K562 (cell line): ENCODE results near the gene CORT. TPM values are rescaled to one million over a fixed set of nuclear protein-coding genes. Genes with fewer than 3 reads are reported as not detected.

Experiments used
- CHCHD3 ChIP-seq: fragments of 250-450 bp; sonication (Bioruptor Pico); IDR thresholded peaks from 2 replicates; pipeline ENCODE4 v2.1.2; 2022; ENCODE audit warnings: mild to moderate bottlenecking
- ERF ChIP-seq: fragments of 450-650 bp; formaldehyde crosslinking; IDR thresholded peaks from 2 replicates; pipeline ENCODE4 v1.4.0; 2020; ENCODE audit warnings: mild to moderate bottlenecking, mixed read lengths
- ESRRB ChIP-seq: fragments of 250-450 bp; sonication (Bioruptor Pico); IDR thresholded peaks from 2 replicates; pipeline ENCODE4 v1.5.0; 2020; ENCODE audit warnings: mild to moderate bottlenecking, moderate library complexity, borderline replicate concordance
- GABPB1 ChIP-seq: sonication (generic); formaldehyde crosslinking; IDR thresholded peaks from 2 replicates; pipeline ENCODE4 v1.8.0; 2022; ENCODE audit warnings: mild to moderate bottlenecking, missing genetic modification reagents
- HDGF ChIP-seq: fragments of 450-650 bp; IDR thresholded peaks from 2 replicates; pipeline ENCODE4 v1.6.1; 2016
- HEY1 ChIP-seq: fragments of 250-450 bp; sonication (Bioruptor Pico); IDR thresholded peaks from 2 replicates; pipeline ENCODE4 v1.5.0; 2020; ENCODE audit warnings: mild to moderate bottlenecking, moderate library complexity, borderline replicate concordance
- HOMEZ ChIP-seq: fragments of 250-450 bp; sonication (Bioruptor Pico); IDR thresholded peaks from 2 replicates; pipeline ENCODE4 v1.4.0; 2020; ENCODE audit warnings: mild to moderate bottlenecking, moderate library complexity
- IFI16 ChIP-seq: fragments of 250-450 bp; sonication (Bioruptor Pico); IDR thresholded peaks from 2 replicates; pipeline ENCODE4 v2.1.2; 2022; ENCODE audit warnings: mild to moderate bottlenecking, inconsistent platforms
- IRF2 ChIP-seq: sonication (generic); formaldehyde crosslinking; IDR thresholded peaks from 2 replicates; pipeline ENCODE4 v1.8.1; 2022; ENCODE audit warnings: mild to moderate bottlenecking, missing genetic modification reagents
- MBD1 ChIP-seq: fragments of 250-450 bp; sonication (Bioruptor Pico); IDR thresholded peaks from 2 replicates; pipeline ENCODE4 v1.8.0; 2022; ENCODE audit warnings: inconsistent platforms
- NFXL1 ChIP-seq: fragments of 450-650 bp; formaldehyde crosslinking; IDR thresholded peaks from 2 replicates; pipeline ENCODE4 v1.4.0; 2021; ENCODE audit warnings: mild to moderate bottlenecking
- PML ChIP-seq: IDR thresholded peaks from 2 replicates; pipeline ENCODE4 v1.6.1; 2012; ENCODE audit warnings: low read length, inconsistent platforms
- POLR2A ChIP-seq: fragments of 450-650 bp; conservative IDR thresholded peaks from 2 replicates; pipeline ENCODE4 v1.6.1; 2016
- POLR2AphosphoS2 ChIP-seq: IDR thresholded peaks from 2 replicates; pipeline ENCODE4 v1.6.1; 2012; ENCODE audit warnings: low read length, improper control_type of control experiment
- RBM15 ChIP-seq: fragments of 200-400 bp; formaldehyde crosslinking; IDR thresholded peaks from 2 replicates; pipeline ENCODE4 v1.6.1; 2018; ENCODE audit warnings: mild to moderate bottlenecking, low read length, moderate library complexity; ENCODE audit not compliant: insufficient read depth
- SMARCA5 ChIP-seq: fragments of 450-650 bp; IDR thresholded peaks from 2 replicates; pipeline ENCODE4 v1.6.1; 2016
- SRSF3 ChIP-seq: fragments of 200-400 bp; formaldehyde crosslinking; IDR thresholded peaks from 2 replicates; pipeline ENCODE4 v1.6.1; 2016; ENCODE audit warnings: mild to moderate bottlenecking, low read length, moderate library complexity; ENCODE audit not compliant: insufficient read depth
- TCF3 ChIP-seq: sonication (generic); formaldehyde crosslinking; IDR thresholded peaks from 2 replicates; pipeline ENCODE4 v1.4.0; 2020; ENCODE audit warnings: mild to moderate bottlenecking, missing genetic modification reagents
- ZBTB9 ChIP-seq: fragments of 450-650 bp; formaldehyde crosslinking; IDR thresholded peaks from 2 replicates; pipeline ENCODE4 v1.4.0; 2020; ENCODE audit warnings: mild to moderate bottlenecking, moderate library complexity
- ZFPM2 ChIP-seq: fragments of 250-450 bp; sonication (Bioruptor Pico); IDR thresholded peaks from 2 replicates; pipeline ENCODE4 v1.5.1; 2022; ENCODE audit warnings: mild to moderate bottlenecking
- ZNF354B ChIP-seq: fragments of 250-450 bp; sonication (Bioruptor Pico); IDR thresholded peaks from 2 replicates; pipeline ENCODE4 v1.4.0; 2020
- ZNF395 ChIP-seq: fragments of 200-800 bp; sonication (Bioruptor generic); IDR thresholded peaks from 2 replicates; pipeline ENCODE4 v1.6.1; 2017; ENCODE audit warnings: missing genetic modification characterization, missing compliant biosample characterization
- ZNF707 ChIP-seq: fragments of 250-450 bp; sonication (Bioruptor Pico); conservative IDR thresholded peaks from 2 replicates; pipeline ENCODE4 v1.8.0; 2022; ENCODE audit warnings: inconsistent platforms, mild to moderate bottlenecking, moderate library complexity
- ZNF717 ChIP-seq: fragments of 250-450 bp; sonication (Bioruptor Pico); IDR thresholded peaks from 2 replicates; pipeline ENCODE4 v1.5.0; 2021
- ZNF780A ChIP-seq: fragments of 250-450 bp; sonication (Bioruptor Pico); IDR thresholded peaks from 2 replicates; pipeline ENCODE4 v1.5.0; 2021; ENCODE audit warnings: mild to moderate bottlenecking
- polyA plus RNA-seq, 8 experiments: library from polyadenylated mRNA; depleted of rRNA in 4 of 8; stranded (reverse) in 5 of 8; unstranded in 3 of 8; fragments of >200 nt; fragmentation: Nextera tagmentation in 2 of 8; fragmentation: Illumina TruSeq in 1 of 8; extraction: Ambion mirVana in 2 of 8; extraction: Trizol in 1 of 8; gene quantifications; 2 replicates each; pipeline versions ENCODE4 v1.2.1 to v1.2.3, GENCODE V29; 2011 to 2014; ENCODE audit warnings: inconsistent platforms in 1 of 8, missing spikeins in 1 of 8
- total RNA-seq, 7 experiments: library from RNA; depleted of rRNA in 6 of 7; stranded (reverse); fragments of >200 nt in 6 of 7; fragmentation: Illumina TruSeq in 2 of 7; extraction: Trizol in 2 of 7; gene quantifications; 2 replicates each; pipeline versions ENCODE4 v1.2.1 to v1.2.3, GENCODE V29; 2011 to 2021; ENCODE audit warnings: low replicate concordance in 1 of 7

The CORT gene
- total and polyA plus RNA-seq, 9 of the 15 experiments (the other 6 are each of a cell fraction or from before 2014, with no cell fraction given) = 0.08 to 0.54 (median 0.13) TPM; not detected in 5

- TF ChIP-seq ZBTB9 = peak; percentile 88; the same call in 1 of the 2 replicates
- peak; percentile 52 for TF ChIP-seq TCF3 (CRISPR knock-in tag)
- TF ChIP-seq HDGF = no peak
- peak; percentile 30; the same call in 1 of the 2 replicates for TF ChIP-seq CHCHD3 (CRISPR knock-in tag)
- TF ChIP-seq NFXL1 = no peak
- no peak for TF ChIP-seq ZNF780A (CRISPR knock-in tag)
- TF ChIP-seq IRF2 = no peak
- TF ChIP-seq ZNF707 (CRISPR knock-in tag) = 0 out of 2 replicates have a peak, but pooled peaks have one; percentile 31
- 0 out of 2 replicates have a peak, but pooled peaks have one; percentile 32 for TF ChIP-seq RBM15
- TF ChIP-seq ERF = peak; percentile 88
- TF ChIP-seq ZFPM2 (CRISPR knock-in tag) = no peak
- TF ChIP-seq ESRRB (CRISPR knock-in tag) = no peak
- TF ChIP-seq POLR2A = peak; percentile 81
- no peak for TF ChIP-seq IFI16 (CRISPR knock-in tag)
- TF ChIP-seq MBD1 (CRISPR knock-in tag) = no peak
- TF ChIP-seq PML = peak; percentile 57; the same call in 1 of the 2 replicates
- no peak for TF ChIP-seq ZNF717
- TF ChIP-seq GABPB1 (CRISPR knock-in tag) = peak; percentile 84
- no peak for TF ChIP-seq SRSF3
- TF ChIP-seq ZNF395 = peak; percentile 98
- 0 out of 2 replicates have a peak, but pooled peaks have one; percentile 11 for TF ChIP-seq ZNF354B
- no peak for TF ChIP-seq POLR2AphosphoS2
- no peak for TF ChIP-seq HEY1 (CRISPR knock-in tag)
- peak; percentile 50; the same call in 1 of the 2 replicates for TF ChIP-seq HOMEZ (CRISPR knock-in tag)
- TF ChIP-seq SMARCA5 = no peak
These were observed 19.4 kb upstream of the CORT start, which contains the start of gene CENPS (continued) for GRCh38 chr1:10430216-10431069.
